Measurements from ENCODE around the gene INS.
"Not testable (repeated sequence)": the region's sequence is repeated elsewhere in the genome, so short reads cannot be mapped to it uniquely, and the experiment has no call there.

The INS gene

DNA sequence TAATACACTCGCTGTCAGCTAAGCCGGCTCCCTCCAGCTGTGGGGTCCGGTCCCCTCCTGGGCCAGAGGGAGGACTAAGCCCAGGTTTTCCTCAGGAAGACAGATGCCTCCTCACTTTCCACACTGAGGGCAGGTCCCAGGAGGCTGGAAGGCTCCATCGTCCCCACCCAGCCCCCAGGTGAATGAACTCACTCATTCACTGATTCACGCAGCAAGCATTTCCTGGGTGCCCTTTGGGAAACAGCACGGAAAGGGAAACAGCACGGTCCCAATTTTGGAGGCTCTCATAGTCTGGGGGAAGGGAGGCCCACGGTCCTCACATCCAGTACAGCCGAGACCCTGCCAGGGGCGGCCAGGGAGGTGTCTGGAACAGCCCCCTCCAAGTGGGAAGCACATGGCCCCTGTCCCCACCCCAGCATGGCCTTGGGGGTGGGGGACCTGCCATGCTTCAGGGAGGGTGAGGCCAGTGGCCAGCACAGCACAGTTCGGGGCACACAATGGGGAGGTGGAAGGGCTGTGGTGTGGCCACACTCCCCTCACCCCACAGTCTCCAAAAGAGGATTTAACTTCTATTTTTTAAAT is 19.9 kb upstream of the INS start:
- FAIRE-seq = no peak

DNA sequence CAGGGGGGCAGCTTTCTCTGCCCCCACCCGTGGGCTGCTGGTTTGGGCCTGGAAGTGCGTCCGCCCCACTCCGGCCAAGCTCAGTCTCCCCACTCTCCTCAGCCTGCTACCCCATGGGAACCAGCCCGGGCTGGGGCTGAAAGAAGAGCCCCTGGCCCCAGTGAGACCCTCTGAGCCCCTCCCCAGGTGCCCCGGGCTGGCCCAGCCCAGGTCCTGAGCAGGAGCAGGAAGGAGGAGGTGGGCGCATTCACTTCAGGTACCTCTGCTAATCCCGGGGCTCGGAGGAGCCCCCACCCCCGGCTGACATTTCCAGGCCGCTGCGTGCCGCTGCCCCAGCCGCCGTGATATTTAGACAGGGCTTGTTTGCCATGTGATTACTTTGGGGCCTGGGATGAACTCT is 19.3 kb upstream of the INS start:
- FAIRE-seq = no peak

DNA sequence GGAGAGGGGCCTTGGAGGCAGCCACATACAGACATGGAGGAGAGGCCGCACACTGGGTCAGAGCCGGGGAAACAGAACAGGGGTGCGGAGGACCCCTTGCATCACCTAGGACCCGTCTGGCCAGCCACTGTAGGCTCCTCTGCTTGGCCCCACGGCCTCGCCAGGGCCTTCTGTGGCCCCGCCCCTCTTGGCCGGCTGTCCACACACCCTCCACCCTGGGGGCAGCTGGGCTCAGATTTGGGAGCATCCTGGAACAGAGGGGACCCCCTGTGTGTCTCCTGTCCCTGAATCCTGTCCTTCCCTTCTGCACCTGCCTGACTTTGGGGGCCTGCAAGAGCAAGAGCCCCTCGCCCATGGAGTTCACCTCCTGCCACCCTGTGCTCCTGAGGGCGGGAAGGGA is 18.5 kb upstream of the INS start:
- FAIRE-seq = no peak

DNA sequence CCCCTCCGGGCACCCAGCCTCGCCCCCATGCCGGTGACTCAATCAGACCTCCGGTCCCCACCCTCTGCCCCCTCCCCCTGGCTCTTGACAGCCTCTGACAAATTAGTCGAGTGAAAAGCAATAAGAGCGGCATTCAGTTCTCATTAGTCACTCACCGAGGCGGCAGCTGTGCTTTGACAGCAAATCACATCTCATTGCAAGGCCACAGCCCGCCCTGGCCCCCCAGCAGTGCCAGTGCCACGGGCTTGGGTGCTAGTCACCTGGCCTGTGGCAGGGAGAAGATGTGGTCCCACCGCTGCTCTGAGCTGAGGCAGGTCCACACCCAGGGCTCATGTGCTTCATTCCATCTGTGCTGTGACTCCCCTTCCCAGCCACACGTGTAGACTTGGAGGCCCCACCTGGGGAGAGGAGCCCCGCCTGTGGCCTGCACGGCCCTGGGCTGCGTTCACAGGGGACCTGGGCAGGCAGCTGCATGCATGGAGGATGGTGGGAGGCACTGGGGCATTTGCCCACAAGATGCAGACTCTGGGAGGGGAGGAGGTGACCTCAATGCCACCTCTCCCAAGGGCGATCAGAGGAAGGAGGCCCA is 18.0 kb upstream of the INS start:
- no peak for FAIRE-seq

DNA sequence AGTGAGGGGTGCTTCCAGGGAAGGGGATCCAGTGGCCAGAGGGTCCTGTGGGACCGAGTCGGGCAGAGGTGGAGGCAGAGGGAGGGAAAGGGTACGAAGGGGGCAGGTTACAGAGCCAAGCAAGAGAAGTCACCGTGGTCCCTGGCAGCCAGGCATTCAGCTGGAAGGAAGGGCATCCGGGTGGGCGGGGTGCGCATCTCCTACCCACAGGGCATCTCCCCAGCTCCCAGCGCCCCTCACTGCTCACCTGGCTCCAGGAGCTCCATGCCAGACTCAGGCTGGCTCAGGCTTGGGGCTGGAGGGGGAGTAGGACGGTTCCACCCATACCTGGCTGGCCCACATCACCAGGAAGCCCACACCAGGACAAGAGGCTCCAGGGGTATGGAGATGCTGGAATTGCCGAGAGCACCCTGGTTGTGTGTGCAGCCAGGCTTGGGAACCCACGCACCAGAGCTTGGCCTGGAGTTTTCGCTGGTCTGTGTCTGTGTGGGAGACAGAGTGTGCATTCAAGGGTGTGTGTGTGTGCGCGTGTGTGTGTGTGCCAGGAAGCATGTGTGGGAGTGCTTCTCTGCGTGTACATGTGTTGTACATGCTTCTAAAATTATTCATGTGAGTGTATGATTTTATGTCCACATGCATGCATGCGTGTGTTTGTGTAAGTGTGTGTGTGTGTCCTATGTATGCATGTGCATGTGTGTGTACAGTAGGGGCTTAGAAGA is 17.2 kb upstream of the INS start:
- not testable (repeated sequence) for FAIRE-seq

DNA sequence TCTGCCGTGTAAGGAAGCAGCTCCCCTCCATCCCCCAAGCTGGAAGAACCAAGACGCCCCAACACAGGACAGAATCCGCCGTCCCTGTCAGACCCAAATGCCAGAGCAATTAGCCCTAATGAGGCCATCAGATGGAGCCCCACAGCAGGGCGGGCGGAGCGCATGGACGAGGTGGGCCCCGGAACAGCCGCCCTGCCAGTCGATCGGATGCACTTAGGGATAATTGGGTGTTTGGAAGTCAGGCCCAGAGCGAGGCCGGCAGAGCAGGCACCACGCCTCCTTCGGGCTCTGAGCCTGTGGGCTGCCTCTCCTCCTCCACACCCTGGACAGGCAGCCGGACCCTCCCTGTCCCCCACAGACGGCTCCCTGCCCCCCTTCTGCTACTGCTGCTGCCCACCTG is 16.1 kb upstream of the INS start:
- FAIRE-seq = no peak

DNA sequence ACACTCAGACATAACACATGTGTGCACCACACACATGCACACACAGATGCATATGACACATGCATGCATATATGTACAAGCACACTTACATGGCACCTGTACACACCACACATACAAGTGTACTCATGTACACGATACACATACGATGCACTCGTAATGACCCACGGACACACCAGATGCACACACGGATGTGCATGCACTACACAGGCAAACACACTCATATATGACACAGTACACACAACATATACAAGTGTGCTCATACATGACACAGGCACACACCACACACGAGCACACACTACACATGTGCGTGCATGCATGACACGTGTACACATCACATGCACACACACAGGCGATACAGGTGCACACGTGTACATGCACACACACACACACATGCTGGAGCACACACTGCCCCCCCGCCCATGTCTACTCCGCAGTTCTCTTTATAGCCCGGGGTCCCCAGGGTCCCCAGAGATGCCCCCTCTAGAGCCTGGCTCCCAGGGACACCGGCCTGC is 15.4 kb upstream of the INS start:
- FAIRE-seq = no peak

DNA sequence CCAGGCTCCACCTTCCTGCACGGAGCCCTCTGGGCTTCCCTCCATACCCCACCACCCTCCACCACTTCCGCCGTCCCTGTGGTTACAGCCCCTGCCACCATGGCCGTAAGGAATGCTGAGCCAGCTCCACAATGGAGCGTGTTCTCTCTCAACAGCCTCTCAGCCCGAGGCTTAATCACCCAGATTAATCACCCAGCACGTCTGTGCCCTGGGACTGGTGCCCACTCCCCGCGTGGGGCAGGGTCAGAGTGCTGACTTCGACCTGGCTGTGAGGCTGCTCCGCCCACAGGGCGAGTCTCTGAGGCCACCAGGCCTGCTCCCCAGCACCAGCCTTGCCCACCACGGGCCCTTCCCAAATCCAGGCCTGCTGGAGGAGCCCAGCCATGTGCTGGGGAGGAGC is 14.7 kb upstream of the INS start:
- FAIRE-seq = no peak

DNA sequence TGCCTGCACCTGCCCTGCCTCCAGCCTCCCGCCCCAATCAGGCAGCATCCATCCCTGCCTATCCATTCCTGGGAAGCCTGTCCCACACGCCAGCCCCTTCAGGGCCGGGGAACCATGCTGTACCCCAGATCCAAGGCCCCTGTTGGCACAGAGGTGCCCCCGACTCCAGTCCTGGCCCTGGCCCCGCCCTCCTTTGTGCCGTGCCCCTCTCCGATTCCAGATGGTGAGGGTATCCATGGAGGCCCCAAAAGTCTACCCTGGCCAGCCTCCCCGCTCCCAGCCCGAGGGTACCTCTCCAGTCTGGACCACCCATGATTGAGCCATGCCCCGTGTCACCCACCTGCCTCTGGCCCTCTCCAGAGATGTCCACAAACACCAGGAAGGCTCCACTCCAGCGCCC is 13.4 kb upstream of the INS start:
- FAIRE-seq = no peak

DNA sequence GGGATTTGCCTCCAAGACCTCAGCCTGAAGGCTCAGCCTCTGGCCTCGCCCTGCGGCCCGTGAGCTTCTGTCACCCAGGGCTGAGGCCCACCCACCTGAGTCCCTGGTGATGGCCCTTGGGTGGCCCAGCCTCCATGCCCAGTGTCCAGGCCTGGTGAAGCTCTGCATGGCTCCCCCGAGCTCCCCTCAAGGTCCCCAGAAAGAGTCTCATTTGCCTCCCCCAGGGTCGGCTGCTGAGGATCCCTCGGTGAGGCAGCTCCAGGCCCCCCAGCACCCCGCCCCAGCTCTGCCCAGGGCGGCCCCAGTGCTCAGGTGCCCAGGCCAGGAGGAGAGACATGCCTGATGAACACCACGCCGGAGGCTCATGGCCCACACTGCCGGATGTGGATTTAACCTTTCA is 12.8 kb upstream of the INS start:
- FAIRE-seq = no peak

DNA sequence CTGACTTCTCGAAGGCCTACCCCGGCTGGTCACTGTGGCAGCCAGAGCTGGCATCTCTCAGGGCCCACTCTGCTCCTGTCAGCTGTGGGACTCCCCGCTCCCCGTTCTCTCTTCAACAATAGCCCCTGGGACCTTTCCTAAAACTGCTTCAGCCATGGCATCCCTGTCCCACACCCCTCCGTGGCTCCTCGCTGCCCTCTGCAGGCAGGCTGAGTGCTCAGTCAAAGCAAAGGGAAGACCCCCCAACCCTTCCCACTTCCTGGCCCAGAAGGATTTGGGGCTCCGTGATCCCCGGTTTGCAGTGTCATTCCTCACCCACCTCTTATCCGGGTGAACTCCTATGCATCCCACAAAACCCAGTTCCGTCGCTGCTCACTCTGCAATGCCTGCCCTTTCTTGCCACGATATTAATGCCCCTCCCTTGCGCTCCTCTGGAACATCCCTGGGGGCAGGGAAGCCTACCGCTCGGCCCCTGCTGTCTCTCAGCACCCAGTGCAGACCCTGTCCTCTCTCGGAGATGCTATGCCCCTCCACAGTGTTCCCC is 12.2 kb upstream of the INS start:
- FAIRE-seq = no peak

DNA sequence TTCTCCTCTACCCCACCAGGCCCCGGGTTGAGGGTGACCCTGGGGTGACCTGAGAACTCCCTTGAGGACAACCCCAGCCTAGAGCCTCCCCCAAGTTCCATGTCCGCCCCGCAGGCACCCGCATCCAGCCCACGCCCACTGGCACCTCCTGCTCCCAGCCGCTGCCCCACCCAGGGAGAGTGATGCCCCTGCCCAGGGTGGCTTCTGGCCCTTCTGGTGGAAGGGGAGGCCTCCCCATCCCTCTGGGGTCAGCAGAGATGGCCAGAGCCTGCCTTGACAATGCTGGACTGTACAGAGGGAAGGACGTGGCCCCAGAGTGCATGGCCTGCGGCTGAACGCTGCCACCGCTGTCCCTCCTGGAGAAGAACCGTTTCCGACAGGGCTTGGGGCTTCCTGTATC is 11.7 kb upstream of the INS start:
- FAIRE-seq = no peak

DNA sequence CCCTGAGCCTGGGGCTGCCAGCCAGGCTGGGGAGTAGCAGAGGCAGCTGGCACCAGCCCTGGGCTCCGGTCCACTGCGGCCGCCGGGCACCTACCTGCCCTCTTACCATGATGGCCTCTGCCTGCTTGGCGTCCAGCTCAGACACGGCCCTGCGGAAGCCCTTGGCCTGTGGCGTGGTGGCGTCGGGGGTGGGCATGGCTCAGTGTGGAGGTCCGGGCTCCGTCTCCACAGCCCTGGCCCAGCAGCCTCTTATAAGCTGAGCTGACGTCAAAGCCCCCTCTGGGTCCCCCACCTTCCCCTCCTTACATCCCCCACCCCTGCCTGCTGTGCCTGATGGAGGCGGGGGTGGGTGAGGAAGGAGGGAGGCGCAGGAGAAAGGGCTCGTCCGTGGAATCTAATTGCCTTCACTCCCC is 10.6 kb upstream of the INS start, which contains the start of gene TH:
Gene TH, minus strand, starts transcription at position 225 of the 413 bp plus-strand sequence. Its CDS starts 29 bp downstream, at position 196.
- FAIRE-seq = no peak

DNA sequence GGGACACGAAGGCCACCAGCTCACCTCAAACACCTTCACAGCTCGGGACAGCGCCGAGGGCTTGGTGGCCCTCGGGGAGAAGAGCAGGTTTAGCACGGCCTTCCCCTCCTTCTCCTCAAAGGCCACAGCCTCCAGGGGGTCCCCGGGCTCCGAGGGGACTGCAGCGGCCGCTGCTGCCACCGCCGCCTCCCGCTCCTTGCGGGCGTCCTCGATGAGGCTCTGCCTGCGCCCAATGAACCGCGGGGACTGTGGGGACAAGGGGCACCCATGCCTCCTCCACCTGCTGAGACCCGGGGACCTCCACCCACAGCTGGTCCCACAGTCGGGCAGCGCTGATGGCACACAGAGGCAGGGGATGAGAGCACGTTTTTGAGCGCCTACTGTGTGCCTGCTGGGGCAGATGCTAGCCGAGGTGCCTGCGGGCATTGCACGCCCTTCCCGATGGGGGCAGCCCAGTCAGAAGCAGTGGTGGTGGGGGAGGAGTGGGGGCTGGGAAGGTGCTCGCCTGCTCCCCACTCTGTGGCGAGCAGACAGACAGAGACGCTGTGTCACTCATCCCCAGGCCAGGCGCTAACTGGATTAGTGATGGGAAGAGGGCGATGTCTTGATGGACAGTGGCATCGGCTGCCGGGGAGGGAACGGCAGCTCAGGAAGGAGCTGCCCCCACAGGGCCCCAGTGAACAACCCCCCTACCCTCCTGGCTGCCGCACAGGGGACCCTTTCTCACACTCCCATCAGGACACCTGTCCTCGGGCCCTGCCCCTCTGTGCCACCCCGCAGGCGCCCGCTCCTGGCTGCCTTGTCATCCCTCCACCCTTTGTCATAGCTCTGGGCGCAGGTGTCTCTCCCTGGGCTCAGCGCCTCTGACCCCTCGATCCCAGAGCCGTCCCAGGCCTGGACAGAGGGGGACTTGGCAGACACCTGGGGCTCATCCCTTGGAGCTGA is 8.9 kb upstream of the INS start:
- no peak for FAIRE-seq

DNA sequence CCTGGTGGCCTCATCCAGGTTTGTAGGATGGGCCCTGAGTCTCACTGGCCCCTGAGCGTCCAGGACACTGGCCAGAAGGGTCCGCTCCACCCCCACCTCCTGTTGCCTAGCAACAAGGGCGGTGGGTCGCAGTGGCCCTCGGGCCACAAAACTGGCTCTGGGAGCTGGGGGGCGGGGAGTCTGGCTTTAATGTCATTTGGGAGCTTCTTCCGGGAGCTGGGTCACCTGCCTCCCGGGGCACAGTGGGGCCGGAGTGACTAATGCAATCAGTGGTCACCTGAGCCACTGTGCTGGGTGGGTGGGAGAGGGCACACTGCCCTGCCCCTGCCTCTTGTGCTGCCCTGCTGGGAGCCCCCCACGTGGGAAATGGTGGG is 8.0 kb upstream of the INS start:
- no peak for FAIRE-seq

DNA sequence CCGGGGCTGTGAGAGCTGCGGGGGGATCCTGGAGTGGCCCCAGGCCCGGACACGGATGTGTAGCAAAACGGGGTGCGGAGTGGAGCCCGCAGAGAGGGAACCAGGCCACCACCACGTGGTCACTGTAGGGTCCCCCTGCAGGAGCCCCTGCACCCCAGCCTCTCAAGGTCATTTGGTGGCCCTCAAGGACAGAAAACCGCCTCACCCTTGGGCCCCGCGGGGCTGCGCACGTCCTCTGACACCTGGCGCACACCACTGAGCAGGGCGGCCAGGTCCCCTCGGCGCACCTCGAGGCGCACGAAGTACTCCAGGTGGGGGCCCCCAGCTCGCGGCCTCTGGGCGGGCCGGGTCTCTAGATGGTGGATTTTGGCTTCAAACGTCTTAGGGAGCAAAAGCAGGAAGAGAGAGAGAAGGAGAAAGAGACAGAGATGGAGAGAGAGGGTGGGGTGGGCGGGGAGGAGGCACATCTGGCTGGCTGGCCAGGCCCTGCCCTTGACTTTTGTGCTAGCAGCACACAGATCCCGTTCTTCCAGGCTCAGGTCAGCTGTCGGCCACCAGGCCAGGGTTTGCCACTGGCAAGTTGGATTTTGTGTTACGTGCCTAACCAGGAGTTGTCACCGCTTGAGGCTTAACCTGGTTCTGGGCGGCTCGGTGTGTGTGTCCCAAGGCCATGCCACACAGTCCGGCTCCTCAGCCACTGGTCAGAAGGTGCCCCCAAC is 7.4 kb upstream of the INS start:
- FAIRE-seq = no peak

DNA sequence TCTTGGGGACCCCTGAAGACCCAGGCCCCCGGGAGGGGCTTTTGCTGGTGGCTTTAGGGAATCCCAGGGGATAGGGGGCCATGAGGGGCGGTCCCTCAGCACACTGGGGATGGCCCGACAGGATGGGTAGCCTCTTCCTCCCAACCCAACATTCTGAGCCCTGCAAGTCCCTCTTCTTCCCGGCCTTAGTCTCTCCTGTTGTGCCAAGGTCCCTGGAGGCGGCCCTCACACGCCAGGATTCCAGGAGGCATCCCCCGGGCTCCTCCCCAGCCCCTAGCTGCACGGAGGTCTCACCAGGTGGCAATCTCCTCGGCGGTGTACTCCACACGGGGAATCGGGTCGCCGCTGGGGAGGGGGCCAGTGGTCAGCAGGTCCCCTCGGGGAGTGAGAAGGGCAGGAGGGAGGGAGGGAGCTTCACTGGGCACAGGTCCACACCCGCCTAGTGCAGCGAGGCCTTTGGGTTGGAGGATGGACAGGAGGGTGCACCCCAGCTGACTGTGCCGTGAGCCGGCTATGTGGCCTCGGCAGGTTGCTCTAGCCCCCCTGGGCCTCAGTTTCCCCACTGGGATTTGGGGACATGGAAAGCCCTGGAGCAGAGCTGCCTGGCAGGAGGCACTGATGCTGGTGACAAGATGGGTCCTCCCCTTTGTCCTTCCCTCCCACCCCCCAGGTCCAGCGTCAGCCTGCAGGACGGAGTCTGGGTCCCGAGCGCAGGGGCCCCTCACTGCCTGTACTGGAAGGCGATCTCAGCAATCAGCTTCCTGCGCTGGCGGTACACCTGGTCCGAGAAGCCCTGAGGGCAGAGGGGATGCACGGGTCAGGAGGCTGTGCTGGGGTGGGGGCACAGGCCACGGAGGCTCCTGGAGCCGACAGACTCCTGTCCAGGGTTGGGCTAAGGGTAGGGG is 6.4 kb upstream of the INS start:
- FAIRE-seq = no peak

DNA sequence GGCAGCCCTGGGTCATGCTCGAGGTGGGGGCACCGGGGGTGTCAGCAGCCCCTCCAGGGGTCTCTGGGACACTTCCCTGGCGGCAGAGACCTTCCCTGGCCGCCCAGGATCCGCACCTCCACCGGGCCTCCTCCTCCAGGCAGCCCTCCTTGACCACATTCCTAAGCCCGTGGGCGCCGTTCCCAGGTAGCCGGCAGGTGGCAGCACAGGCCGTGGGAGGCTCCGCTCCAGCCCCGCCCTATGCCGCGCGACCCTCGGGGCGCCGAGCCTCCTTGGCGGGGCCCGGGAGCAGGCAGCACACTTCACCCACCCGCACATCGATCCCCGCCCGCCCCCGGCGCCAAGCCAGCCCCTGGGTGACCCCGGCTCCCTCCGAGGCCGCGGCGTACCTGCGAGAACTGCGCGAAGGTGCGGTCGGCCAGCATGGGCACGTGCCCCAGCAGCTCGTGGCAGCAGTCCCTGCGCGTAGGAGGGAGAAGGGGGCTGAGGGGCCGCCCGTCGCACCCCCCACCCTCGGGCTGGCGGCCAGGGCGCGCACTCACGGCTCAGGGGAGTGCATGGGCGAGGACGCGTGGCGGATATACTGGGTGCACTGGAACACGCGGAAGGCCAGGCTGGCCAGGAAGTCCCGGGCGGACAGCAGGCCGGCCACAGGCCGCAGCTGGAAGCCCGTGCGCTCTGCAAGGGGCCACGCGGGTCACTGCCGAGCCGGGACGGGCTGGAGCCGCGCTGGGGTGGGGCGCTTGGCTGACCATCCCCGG is 5.3 kb upstream of the INS start:
- FAIRE-seq = no peak

DNA sequence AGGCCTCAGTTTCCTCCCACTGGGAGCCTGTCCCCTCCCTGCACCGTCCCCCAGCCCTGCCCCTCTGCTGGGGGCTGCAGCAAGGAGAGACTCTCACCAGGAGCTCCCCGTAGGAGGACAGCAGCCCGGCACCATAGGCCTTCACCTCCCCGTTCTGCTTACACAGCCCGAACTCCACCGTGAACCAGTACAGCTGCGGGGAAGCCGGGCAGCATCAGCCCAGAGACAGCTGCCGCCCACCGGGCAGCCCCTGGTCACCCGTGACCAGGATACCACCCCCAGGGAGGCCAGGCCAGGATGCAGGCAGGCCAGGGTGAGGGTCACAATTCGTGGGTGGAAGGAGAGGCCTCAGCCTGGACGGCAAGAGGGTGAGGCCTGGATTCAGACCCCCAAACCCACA is 4.6 kb upstream of the INS start:
- FAIRE-seq = no peak

DNA sequence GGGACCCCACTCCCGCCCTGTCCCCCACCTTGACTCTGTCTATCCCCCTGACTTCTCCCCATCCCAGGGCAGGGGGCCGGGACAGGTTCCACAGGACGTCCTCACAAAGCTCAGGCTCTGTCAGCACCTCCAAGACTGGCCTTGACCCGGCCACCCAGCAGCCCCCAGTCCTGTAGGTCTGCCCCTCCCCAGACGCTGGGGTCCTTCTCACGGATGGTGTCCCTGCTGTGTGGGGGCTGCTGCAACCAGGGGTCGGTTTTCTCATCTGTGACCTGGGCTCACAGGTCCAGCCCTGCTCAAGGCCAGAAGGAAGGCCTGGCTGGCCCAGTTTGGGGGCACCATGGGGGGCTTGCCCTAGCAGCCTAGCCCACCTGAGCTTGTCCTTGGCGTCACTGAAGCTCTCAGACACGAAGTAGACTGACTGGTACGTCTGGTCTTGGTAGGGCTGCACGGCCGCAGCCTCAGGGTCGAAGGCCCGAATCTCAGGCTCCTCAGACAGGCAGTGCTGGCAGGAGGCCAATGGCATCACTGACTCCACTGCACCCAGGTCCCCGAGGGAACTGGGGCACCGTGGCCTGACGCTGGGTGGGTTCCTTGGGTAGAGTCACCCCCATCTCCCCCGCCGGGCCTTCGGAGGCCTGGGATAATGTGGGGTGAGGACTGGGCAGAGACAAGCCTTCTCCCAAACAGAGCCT is 4.0 kb upstream of the INS start:
- FAIRE-seq = no peak

All from G401.6 (cell line).